GM13977 (cell line): Measurements from ENCODE around the gene DHX30.
A peak's percentile ranks its signal among the peaks of the same experiment; 100 is the strongest.
"Not testable (repeated sequence)": the region's sequence is repeated elsewhere in the genome, so short reads cannot be mapped to it uniquely, and the experiment has no call there.

Experiments used
- DNase-seq: peaks from one replicate; pipeline ENCODE4 v3.0.0; 2012; ENCODE audit warnings: low spot score
- in situ Hi-C: fragments of 300-500 bp; cut with MboI; formaldehyde crosslinking; loops from one replicate; pipeline ENCODE4 v1.12.0; 2022; ENCODE audit warnings: low sequenced_read_pairs, low pct_unique_long_range_greater_than_20kb, mixed read lengths, inconsistent platforms; ENCODE audit not compliant: unreplicated experiment
- TF ChIP-seq, protein P1 (sequence below): IDR thresholded peaks from 2 replicates; pipeline ENCODE4 v1.5.1; 2012; ENCODE audit warnings: mild to moderate bottlenecking, control low read depth; ENCODE audit not compliant: insufficient read depth; ENCODE audit errors: extremely low read depth, missing control alignments

DHX30 gene, protein sequence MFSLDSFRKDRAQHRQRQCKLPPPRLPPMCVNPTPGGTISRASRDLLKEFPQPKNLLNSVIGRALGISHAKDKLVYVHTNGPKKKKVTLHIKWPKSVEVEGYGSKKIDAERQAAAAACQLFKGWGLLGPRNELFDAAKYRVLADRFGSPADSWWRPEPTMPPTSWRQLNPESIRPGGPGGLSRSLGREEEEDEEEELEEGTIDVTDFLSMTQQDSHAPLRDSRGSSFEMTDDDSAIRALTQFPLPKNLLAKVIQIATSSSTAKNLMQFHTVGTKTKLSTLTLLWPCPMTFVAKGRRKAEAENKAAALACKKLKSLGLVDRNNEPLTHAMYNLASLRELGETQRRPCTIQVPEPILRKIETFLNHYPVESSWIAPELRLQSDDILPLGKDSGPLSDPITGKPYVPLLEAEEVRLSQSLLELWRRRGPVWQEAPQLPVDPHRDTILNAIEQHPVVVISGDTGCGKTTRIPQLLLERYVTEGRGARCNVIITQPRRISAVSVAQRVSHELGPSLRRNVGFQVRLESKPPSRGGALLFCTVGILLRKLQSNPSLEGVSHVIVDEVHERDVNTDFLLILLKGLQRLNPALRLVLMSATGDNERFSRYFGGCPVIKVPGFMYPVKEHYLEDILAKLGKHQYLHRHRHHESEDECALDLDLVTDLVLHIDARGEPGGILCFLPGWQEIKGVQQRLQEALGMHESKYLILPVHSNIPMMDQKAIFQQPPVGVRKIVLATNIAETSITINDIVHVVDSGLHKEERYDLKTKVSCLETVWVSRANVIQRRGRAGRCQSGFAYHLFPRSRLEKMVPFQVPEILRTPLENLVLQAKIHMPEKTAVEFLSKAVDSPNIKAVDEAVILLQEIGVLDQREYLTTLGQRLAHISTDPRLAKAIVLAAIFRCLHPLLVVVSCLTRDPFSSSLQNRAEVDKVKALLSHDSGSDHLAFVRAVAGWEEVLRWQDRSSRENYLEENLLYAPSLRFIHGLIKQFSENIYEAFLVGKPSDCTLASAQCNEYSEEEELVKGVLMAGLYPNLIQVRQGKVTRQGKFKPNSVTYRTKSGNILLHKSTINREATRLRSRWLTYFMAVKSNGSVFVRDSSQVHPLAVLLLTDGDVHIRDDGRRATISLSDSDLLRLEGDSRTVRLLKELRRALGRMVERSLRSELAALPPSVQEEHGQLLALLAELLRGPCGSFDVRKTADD

GRCh38 chr3:47802734-47803479, at the start of gene DHX30:
TSS of gene DHX30 (plus strand) at chr3:47803138. CDS start at chr3:47810684, 7,546 bp downstream.
- DNase-seq, result peak; percentile 96
- in situ Hi-C loops, result no loop called here
- TF ChIP-seq, protein P1, sequence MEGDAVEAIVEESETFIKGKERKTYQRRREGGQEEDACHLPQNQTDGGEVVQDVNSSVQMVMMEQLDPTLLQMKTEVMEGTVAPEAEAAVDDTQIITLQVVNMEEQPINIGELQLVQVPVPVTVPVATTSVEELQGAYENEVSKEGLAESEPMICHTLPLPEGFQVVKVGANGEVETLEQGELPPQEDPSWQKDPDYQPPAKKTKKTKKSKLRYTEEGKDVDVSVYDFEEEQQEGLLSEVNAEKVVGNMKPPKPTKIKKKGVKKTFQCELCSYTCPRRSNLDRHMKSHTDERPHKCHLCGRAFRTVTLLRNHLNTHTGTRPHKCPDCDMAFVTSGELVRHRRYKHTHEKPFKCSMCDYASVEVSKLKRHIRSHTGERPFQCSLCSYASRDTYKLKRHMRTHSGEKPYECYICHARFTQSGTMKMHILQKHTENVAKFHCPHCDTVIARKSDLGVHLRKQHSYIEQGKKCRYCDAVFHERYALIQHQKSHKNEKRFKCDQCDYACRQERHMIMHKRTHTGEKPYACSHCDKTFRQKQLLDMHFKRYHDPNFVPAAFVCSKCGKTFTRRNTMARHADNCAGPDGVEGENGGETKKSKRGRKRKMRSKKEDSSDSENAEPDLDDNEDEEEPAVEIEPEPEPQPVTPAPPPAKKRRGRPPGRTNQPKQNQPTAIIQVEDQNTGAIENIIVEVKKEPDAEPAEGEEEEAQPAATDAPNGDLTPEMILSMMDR, result no peak

DNA sequence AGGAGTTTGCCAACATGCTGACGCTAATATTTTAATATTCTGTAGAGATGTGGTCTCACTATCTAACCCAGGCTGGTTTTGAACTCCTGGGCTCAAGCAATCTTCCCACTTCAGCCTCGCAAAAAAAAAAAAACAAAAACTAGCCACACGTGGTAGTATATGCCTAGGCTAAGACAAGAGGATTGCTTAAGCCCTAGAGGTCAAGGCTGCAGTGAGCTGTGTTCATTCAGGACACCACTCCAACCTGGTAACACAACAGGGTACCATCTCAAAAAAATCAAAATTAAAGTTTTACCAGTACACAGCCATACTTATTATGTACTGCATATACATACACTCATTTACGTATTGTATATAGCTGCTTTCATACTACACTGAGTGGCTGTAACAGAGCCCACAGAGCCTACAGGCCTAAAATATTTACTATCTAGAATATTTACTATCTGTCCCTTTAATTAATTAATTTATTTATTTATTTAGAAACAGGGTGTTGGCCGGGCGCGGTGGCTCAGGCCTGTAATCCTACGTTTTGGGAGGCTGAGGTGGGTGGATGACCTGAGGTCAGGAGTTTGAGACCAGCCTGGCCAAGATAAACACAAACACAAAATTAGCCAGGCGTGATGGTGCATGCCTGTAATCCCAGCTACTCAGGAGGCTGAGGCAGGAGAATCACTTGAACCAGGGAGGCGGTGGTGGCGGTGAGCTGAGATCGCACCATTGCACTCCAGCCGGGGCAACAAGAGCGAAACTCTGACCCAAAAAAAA, 44.5 kb upstream of the DHX30 start:
- in situ Hi-C loops, result no loop called here
- TF ChIP-seq, protein P1, result no peak
- DNase-seq, result no peak

- in situ Hi-C loops, DNase-seq: not testable (repeated sequence)
Observed at GRCh38 chr3:47760207-47760606, 42.7 kb upstream of the DHX30 start.

- in situ Hi-C loops, result no loop called here
- TF ChIP-seq, protein P1, result no peak
Observed at GRCh38 chr3:47761046-47761445, 41.9 kb upstream of the DHX30 start.

DNA sequence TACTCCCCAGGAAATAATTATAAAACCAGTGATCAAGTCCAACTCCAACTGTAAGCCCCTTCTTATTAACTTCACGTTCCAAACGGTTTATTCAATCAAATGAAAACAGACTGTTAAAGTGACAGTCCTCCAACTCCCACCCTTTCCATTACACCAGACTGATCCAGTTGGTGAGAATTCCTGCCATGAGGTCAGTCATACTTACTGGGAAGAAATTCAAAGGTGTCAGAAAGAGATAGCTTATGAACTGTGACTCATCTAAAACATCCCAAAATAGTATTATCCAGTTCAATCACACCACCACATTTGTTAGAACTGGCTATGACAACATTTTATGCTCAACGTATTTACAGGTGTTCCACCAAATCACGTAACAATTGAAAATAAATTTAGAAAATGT, 40.7 kb upstream of the DHX30 start:
- TF ChIP-seq, protein P1, result no peak
- in situ Hi-C loops, result no loop called here
- DNase-seq, result no peak

More at GRCh38 chr3:47761046-47761445, 41.9 kb upstream of the DHX30 start:
- DNase-seq, result no peak

GRCh38 chr3:47766186-47766585, 36.8 kb upstream of the DHX30 start:
- in situ Hi-C loops, result no loop called here
- DNase-seq, result no peak
- TF ChIP-seq, protein P1, result no peak
